Fibroblast of lung (primary cell): ENCODE data around the gene GJD3.

Source experiments
- CTCF ChIP-seq, 2 donors: IDR thresholded peaks in 1 of 2; conservative IDR thresholded peaks in 1 of 2; 1 replicate in 1 of 2; 2 replicates in 1 of 2; pipeline ENCODE4 v1.5.1; 2011 to 2012; ENCODE audit warnings: low read length in 2 of 2, control low read depth in 1 of 2, inconsistent platforms in 1 of 2, low read depth in 1 of 2, mild to moderate bottlenecking in 1 of 2
- EZH2 ChIP-seq: IDR thresholded peaks from 2 replicates; pipeline ENCODE4 v1.5.1; 2012; ENCODE audit warnings: low read length, control low read depth, mild to moderate bottlenecking; ENCODE audit errors: missing control alignments

GRCh38 chr17:40361925-40362695 is 2.4 kb downstream of the GJD3 start:
- TF ChIP-seq CTCF (conservative IDR thresholded peaks at IDR 0.05 in 1 of 2, IDR thresholded peaks at IDR 0.05 in 1 of 2; ENCODE audit: low read depth in 1 of 2, low read length in 2 of 2): no peak
- TF ChIP-seq EZH2: no peak
